Neural cell (in vitro differentiated cells): ENCODE data around the gene FNDC3B. TPM values are rescaled to one million over a fixed set of nuclear protein-coding genes. Genes with fewer than 3 reads are reported as not detected.

Source experiments
- H2AFZ ChIP-seq: fragments of 200-600, 300-800 bp; sonication (generic), shearing (Covaris generic); 2 replicates; pipeline ENCODE4 v1.6.0; 2014; ENCODE audit warnings: low read depth, mild to moderate bottlenecking, antibody characterized with exemption, low read length, moderate library complexity
- H3F3A ChIP-seq: fragments of 200-600 bp; shearing (Covaris generic); 2 replicates; pipeline ENCODE4 v1.6.1; 2016; ENCODE audit warnings: mild to moderate bottlenecking, moderate library complexity, mixed read lengths, antibody characterized with exemption, low read length; ENCODE audit not compliant: insufficient read depth, poor library complexity, severe bottlenecking
- H3K27ac ChIP-seq: fragments of 200-600, 300-800 bp; sonication (generic), shearing (Covaris generic); 2 replicates; pipeline ENCODE4 v1.5.1; 2014; ENCODE audit warnings: mild to moderate bottlenecking, low read length, moderate library complexity
- H3K27me3 ChIP-seq: fragments of 300-800, 200-600 bp; sonication (generic), shearing (Covaris generic); 2 replicates; pipeline ENCODE4 v1.6.0; 2014; ENCODE audit warnings: mild to moderate bottlenecking, low read depth, low read length, moderate library complexity; ENCODE audit not compliant: insufficient read depth
- H3K36me3 ChIP-seq: fragments of 300-800, 200-600 bp; sonication (generic), shearing (Covaris generic); 2 replicates; pipeline ENCODE4 v1.5.1; 2014; ENCODE audit warnings: mild to moderate bottlenecking, antibody characterized with exemption, low read length, moderate library complexity; ENCODE audit not compliant: insufficient read depth
- H3K4me2 ChIP-seq: fragments of 300-800, 200-600 bp; sonication (generic), shearing (Covaris generic); 2 replicates; pipeline ENCODE4 v1.6.0; 2014; ENCODE audit warnings: mild to moderate bottlenecking, low read length
- H3K4me3 ChIP-seq: fragments of 300-800, 200-600 bp; sonication (generic), shearing (Covaris generic); 2 replicates; pipeline ENCODE4 v1.5.1; 2014; ENCODE audit warnings: mild to moderate bottlenecking, low read length, moderate library complexity
- H3K79me2 ChIP-seq: fragments of 200-600 bp; shearing (Covaris generic); replicated peaks from 2 replicates; pipeline ENCODE4 v1.6.0; 2014; ENCODE audit warnings: mild to moderate bottlenecking, low read length, moderate library complexity; ENCODE audit not compliant: insufficient read depth
- H3K9ac ChIP-seq: fragments of 300-800, 200-600 bp; sonication (generic), shearing (Covaris generic); 2 replicates; pipeline ENCODE4 v1.6.1; 2016; ENCODE audit warnings: mild to moderate bottlenecking, low read length, mixed read lengths
- H3K9me2 ChIP-seq: fragments of 200-600 bp; shearing (Covaris generic); 2 replicates; pipeline ENCODE4 v1.6.1; 2016; ENCODE audit warnings: mild to moderate bottlenecking, low read length, mixed read lengths; ENCODE audit not compliant: insufficient read depth
- H3K9me3 ChIP-seq: fragments of 200-600, 300-800 bp; sonication (generic), shearing (Covaris generic); 2 replicates; pipeline ENCODE4 v1.6.1; 2016; ENCODE audit warnings: mild to moderate bottlenecking, mixed run types, low read length, moderate library complexity, mixed read lengths
- H4K20me1 ChIP-seq: fragments of 200-600 bp; shearing (Covaris generic); 2 replicates; pipeline ENCODE4 v1.6.1; 2016; ENCODE audit warnings: mild to moderate bottlenecking, mixed run types; ENCODE audit not compliant: insufficient read depth
- CTCF ChIP-seq: fragments of 450-650 bp; IDR thresholded peaks from 2 replicates; pipeline ENCODE4 v1.5.1; 2014; ENCODE audit warnings: antibody characterized with exemption, mild to moderate bottlenecking, moderate library complexity; ENCODE audit not compliant: poor library complexity, severe bottlenecking
- EP300 ChIP-seq: fragments of 450-650 bp; conservative IDR thresholded peaks from 2 replicates; pipeline ENCODE4 v1.6.1; 2014; ENCODE audit warnings: antibody characterized with exemption, mild to moderate bottlenecking, moderate library complexity; ENCODE audit not compliant: poor library complexity, severe bottlenecking
- EZH2 ChIP-seq: fragments of 200-600, 300-800 bp; shearing (Covaris generic), sonication (generic); IDR thresholded peaks from 2 replicates; pipeline ENCODE4 v1.6.1; 2014; ENCODE audit warnings: antibody characterized with exemption, low read length, borderline replicate concordance, mild to moderate bottlenecking; ENCODE audit not compliant: insufficient read depth, poor library complexity, severe bottlenecking
- MXI1 ChIP-seq: fragments of 450-650 bp; conservative IDR thresholded peaks from 2 replicates; pipeline ENCODE4 v1.6.1; 2014; ENCODE audit warnings: antibody characterized with exemption, mild to moderate bottlenecking; ENCODE audit not compliant: poor library complexity, severe bottlenecking
- POLR2AphosphoS5 ChIP-seq: IDR thresholded peaks from 2 replicates; pipeline ENCODE4 v1.6.1; 2012
- RAD21 ChIP-seq: fragments of 450-650 bp; conservative IDR thresholded peaks from 2 replicates; pipeline ENCODE4 v1.6.1; 2014; ENCODE audit warnings: antibody characterized with exemption, mild to moderate bottlenecking, moderate library complexity
- SMC3 ChIP-seq: fragments of 450-650 bp; conservative IDR thresholded peaks from 2 replicates; pipeline ENCODE4 v1.6.1; 2014; ENCODE audit warnings: antibody characterized with exemption, mild to moderate bottlenecking, moderate library complexity; ENCODE audit not compliant: poor library complexity
- TAF1 ChIP-seq: IDR thresholded peaks from 2 replicates; pipeline ENCODE4 v1.6.1; 2012; ENCODE audit warnings: low read depth
- polyA plus RNA-seq: library from polyadenylated mRNA; depleted of rRNA; stranded (reverse); fragments of >200 nt; gene quantifications from 2 replicates; pipeline ENCODE4 v1.2.3, GENCODE V29; 2014
- TF ChIP-seq, protein P1 (sequence below): IDR thresholded peaks from 2 replicates; pipeline ENCODE4 v1.6.1; 2012; ENCODE audit warnings: borderline replicate concordance

Gene FNDC3B
- polyA plus RNA-seq, 1 donor from 2014 or later, result 4.9 TPM

GRCh38 chr3:172296975-172297332 is 257.6 kb downstream of the FNDC3B start:
- no peak for TF ChIP-seq POLR2AphosphoS5
- no peak for TF ChIP-seq CTCF
- no peak for TF ChIP-seq EP300
- no peak for TF ChIP-seq MXI1
- TF ChIP-seq SMC3, result no peak
- TF ChIP-seq TAF1, result no peak
- TF ChIP-seq EZH2, result no peak
- TF ChIP-seq, protein P1, sequence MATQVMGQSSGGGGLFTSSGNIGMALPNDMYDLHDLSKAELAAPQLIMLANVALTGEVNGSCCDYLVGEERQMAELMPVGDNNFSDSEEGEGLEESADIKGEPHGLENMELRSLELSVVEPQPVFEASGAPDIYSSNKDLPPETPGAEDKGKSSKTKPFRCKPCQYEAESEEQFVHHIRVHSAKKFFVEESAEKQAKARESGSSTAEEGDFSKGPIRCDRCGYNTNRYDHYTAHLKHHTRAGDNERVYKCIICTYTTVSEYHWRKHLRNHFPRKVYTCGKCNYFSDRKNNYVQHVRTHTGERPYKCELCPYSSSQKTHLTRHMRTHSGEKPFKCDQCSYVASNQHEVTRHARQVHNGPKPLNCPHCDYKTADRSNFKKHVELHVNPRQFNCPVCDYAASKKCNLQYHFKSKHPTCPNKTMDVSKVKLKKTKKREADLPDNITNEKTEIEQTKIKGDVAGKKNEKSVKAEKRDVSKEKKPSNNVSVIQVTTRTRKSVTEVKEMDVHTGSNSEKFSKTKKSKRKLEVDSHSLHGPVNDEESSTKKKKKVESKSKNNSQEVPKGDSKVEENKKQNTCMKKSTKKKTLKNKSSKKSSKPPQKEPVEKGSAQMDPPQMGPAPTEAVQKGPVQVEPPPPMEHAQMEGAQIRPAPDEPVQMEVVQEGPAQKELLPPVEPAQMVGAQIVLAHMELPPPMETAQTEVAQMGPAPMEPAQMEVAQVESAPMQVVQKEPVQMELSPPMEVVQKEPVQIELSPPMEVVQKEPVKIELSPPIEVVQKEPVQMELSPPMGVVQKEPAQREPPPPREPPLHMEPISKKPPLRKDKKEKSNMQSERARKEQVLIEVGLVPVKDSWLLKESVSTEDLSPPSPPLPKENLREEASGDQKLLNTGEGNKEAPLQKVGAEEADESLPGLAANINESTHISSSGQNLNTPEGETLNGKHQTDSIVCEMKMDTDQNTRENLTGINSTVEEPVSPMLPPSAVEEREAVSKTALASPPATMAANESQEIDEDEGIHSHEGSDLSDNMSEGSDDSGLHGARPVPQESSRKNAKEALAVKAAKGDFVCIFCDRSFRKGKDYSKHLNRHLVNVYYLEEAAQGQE, result no peak
- TF ChIP-seq RAD21, result no peak
- H3K27ac ChIP-seq, result no peak overlapping the region
- no peak overlapping the region for H2AFZ ChIP-seq
- H3K9ac ChIP-seq, result no peak overlapping the region
- no peaks in the 10 kb centered on the region for H3K79me2 ChIP-seq
- H4K20me1 ChIP-seq, result no peaks in the 10 kb centered on the region
- H3K27me3 ChIP-seq, result no peaks in the 10 kb centered on the region
- H3F3A ChIP-seq, result no peaks in the 10 kb centered on the region
- no peaks in the 10 kb centered on the region for H3K9me2 ChIP-seq
- H3K36me3 ChIP-seq, result no peaks in the 10 kb centered on the region
- no peaks in the 10 kb centered on the region for H3K9me3 ChIP-seq
- no peak overlapping the region for H3K4me2 ChIP-seq
- no peak overlapping the region for H3K4me3 ChIP-seq

GRCh38 chr3:172298247-172298646 is 258.9 kb downstream of the FNDC3B start:
- H3K9me2 ChIP-seq, result no peaks in the 10 kb centered on the region
- no peaks in the 10 kb centered on the region for H3K36me3 ChIP-seq
- no peak overlapping the region for H3K9ac ChIP-seq
- H3K4me3 ChIP-seq, result no peak overlapping the region
- H3F3A ChIP-seq, result no peaks in the 10 kb centered on the region
- H3K27me3 ChIP-seq, result no peaks in the 10 kb centered on the region
- no peak overlapping the region for H3K4me2 ChIP-seq
- no peak overlapping the region for H2AFZ ChIP-seq
- H4K20me1 ChIP-seq, result no peaks in the 10 kb centered on the region
- no peaks in the 10 kb centered on the region for H3K9me3 ChIP-seq
- H3K27ac ChIP-seq, result no peak overlapping the region
- H3K79me2 ChIP-seq, result no peaks in the 10 kb centered on the region
- TF ChIP-seq CTCF, result no peak
- TF ChIP-seq, protein P1, result no peak
- TF ChIP-seq RAD21, result no peak
- no peak for TF ChIP-seq MXI1
